GM12875 (cell line): ENCODE measurements around the gene TEX2.

Source experiments
- H3K4me3 ChIP-seq: one replicate; pipeline ENCODE4 v1.5.1; 2011; ENCODE audit warnings: low read depth, low read length, control low read depth
- CTCF ChIP-seq: IDR thresholded peaks from 2 replicates; pipeline ENCODE4 v1.5.1; 2011; ENCODE audit warnings: low read depth, mild to moderate bottlenecking, control low read depth, inconsistent platforms, low read length, moderate library complexity, borderline replicate concordance; ENCODE audit not compliant: insufficient read depth

Gene TEX2

GRCh38 chr17:64148017-64148631 lies 114.9 kb downstream of the TEX2 start:
- no peak for TF ChIP-seq CTCF
- H3K4me3 ChIP-seq, result no peak overlapping the region

DNA sequence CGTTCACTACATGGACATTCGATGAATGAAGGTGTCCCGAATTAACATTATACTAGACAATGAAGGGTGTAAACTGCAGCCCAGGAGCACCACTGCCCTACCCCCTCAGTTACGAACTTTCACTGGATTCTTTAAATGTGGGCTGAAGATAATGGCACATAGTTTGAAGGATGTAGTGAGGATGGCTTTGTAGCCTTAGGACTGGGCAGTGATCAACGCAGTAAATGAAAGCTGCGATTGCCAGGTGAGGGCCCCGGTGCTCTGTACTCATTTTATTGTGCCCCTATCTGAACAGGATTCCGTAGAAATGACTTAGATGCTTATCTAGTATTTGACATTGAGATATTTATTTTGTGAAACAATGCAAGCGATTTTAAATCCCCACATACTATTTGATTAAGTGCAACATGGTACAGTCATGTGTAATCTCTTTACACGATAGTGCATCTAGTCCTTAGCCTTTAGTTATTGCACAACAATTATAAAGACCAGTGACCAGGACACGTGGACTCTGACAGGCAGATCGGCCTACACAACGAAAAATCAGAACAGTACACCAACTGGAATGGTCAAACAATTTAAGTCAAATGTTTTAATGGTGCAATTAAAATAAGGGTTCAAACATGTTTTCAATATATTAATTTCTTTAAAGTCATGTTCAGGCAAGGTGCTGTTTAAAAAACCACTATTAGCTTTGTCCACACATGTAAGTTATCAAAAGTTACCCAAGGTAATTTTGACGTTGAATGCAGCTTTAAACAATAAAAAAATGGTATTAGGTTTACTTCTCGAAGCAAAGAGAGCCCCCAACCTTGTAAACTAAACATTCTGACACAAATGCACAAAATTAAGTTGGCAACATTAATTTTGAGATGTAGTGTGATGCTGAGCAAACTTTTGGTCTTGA lies 115.7 kb downstream of the TEX2 start:
- H3K4me3 ChIP-seq, result peak overlapping the region; percentile 88

GRCh38 chr17:64146418-64147109 lies 116.5 kb downstream of the TEX2 start:
- peak overlapping the region; percentile 88 for H3K4me3 ChIP-seq
- TF ChIP-seq CTCF, result no peak

More for the DNA sequence above, 115.7 kb downstream of the TEX2 start:
- no peak for TF ChIP-seq CTCF

DNA sequence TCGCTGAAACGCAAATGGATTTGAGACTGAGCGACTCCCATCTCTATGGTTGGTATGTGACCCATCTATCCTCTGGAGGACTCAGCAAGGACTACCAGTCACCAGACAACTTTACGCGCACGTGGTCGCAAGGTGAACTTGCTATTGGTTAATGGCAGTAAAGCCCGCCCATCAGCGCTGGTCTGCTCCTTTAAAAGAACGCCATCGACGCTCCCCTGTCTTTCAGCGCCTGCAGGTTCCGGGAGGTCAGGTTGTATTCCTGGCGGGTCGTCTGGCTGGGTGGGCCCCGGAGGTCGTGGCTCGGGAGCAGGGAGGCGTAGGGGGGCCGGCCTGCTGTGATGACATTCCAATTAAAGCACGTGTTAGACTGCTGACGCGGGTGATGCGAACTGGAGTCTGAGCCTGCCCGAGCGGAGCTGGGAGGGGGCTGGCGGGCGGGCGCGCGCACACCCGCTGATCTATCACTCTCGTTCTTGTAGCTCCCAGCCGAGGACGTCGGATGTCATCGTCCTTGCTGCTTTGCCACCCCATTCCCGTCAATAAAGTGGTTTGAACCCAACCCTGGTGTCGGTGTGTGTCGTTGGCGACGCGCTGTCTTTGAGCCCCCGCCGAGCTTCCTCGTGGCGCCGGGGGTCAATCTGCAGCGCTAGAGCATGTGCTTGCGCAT lies 117.2 kb downstream of the TEX2 start:
- H3K4me3 ChIP-seq, result peak overlapping the region; percentile 88
- no peak for TF ChIP-seq CTCF

DNA sequence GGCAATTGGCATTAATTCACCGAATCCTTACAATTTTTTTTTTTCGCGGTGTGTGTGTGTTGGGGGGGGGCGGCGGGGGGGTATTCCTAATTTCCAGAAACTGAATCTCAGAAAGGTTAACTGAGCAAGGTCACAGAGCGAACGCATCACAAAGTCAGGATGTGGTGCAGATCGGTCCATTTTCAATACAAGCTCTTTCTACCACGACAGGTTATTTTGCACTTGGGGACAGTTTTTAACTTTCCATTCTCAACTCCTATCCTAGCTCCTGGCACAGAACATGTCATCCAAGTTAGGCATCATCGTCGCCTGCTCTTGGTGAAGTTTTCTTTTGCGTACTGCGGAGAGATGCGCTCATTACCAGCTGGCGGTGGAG lies 117.7 kb downstream of the TEX2 start:
- no peak for TF ChIP-seq CTCF
- H3K4me3 ChIP-seq, result peak overlapping the region; percentile 64

DNA sequence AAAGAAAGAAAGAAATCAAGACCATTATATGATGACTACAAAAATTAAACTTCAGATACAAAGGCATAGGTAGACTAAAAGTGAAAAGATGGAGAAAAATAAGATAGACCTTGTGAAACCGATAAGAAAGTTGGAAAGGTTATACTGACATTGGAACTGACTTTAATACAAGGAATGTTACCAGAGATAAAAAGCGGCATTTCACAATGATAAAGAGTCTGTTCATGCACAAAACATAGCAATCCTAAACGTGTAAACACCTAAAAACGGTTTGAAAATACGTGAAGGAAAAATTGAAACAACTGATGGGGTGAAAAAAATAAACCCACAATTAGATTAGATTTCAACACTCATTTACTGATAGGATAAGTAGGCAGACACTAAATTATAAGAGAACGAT lies 123.5 kb downstream of the TEX2 start:
- no peak overlapping the region for H3K4me3 ChIP-seq
- no peak for TF ChIP-seq CTCF
